Effector CD4-positive, alpha-beta T cell (primary cell): ENCODE measurements around the gene PAIP1.
A peak's percentile ranks its signal among the peaks of the same experiment; 100 is the strongest.
"Not testable (repeated sequence)": the region's sequence is repeated elsewhere in the genome, so short reads cannot be mapped to it uniquely, and the experiment has no call there.

Source experiments
- DNase-seq: peaks from one replicate; pipeline ENCODE4 v3.0.0-alpha.2; 2020

Gene PAIP1

GRCh38 chr5:43570450-43571158 is 13.7 kb upstream of the PAIP1 start:
- DNase-seq, result no peak

- DNase-seq, result no peak
These were observed 12.4 kb upstream of the PAIP1 start for GRCh38 chr5:43569236-43569746.

- no peak for DNase-seq
These were observed 11.1 kb upstream of the PAIP1 start for GRCh38 chr5:43567967-43568366.

- DNase-seq, result no peak
These were observed 8.2 kb upstream of the PAIP1 start for GRCh38 chr5:43565043-43565442.

- no peak for DNase-seq
These were observed 7.5 kb upstream of the PAIP1 start for GRCh38 chr5:43564289-43564850.

- DNase-seq, result no peak
These were observed 6.4 kb upstream of the PAIP1 start for GRCh38 chr5:43563321-43563720.

- DNase-seq, result no peak
These were observed 4.5 kb upstream of the PAIP1 start for GRCh38 chr5:43561356-43561755.

GRCh38 chr5:43560128-43560527 is 3.3 kb upstream of the PAIP1 start:
- DNase-seq, result no peak

- not testable (repeated sequence) for DNase-seq
These were observed 345 bp downstream of the PAIP1 start for GRCh38 chr5:43556607-43556856.

GRCh38 chr5:43555895-43556606 is 826 bp downstream of the PAIP1 start:
- DNase-seq, result peak; percentile 24

GRCh38 chr5:43554497-43554896 is 2.4 kb downstream of the PAIP1 start:
- DNase-seq, result no peak

GRCh38 chr5:43553381-43553780 is 3.5 kb downstream of the PAIP1 start:
- no peak for DNase-seq

- no peak for DNase-seq
These were observed 5.1 kb downstream of the PAIP1 start for GRCh38 chr5:43551731-43552130.

GRCh38 chr5:43549272-43549671 is 7.6 kb downstream of the PAIP1 start:
- not testable (repeated sequence) for DNase-seq

GRCh38 chr5:43548358-43548757 is 8.5 kb downstream of the PAIP1 start:
- DNase-seq, result no peak

- DNase-seq, result no peak
These were observed 9.3 kb downstream of the PAIP1 start for GRCh38 chr5:43547532-43547931.

GRCh38 chr5:43543434-43543833 is 13.4 kb downstream of the PAIP1 start:
- no peak for DNase-seq

- no peak for DNase-seq
These were observed 16.1 kb downstream of the PAIP1 start for GRCh38 chr5:43540746-43541145.

GRCh38 chr5:43536972-43537371 is 19.9 kb downstream of the PAIP1 start:
- no peak for DNase-seq

- DNase-seq, result no peak
These were observed 23.2 kb downstream of the PAIP1 start for GRCh38 chr5:43533646-43534045.

- DNase-seq, result no peak
These were observed 26.2 kb downstream of the PAIP1 start for GRCh38 chr5:43530648-43531047.

GRCh38 chr5:43523662-43524072 is 33.2 kb downstream of the PAIP1 start:
- no peak for DNase-seq

GRCh38 chr5:43520615-43521014 is 36.3 kb downstream of the PAIP1 start:
- no peak for DNase-seq

GRCh38 chr5:43515678-43516048 is 41.2 kb downstream of the PAIP1 start:
- DNase-seq, result no peak
